RWPE2 (cell line): ENCODE data around the gene NPC2.

ENCODE experiments used
- ATAC-seq: fragments of 200-7000 bp; cut with Tn5 transposase; 3 replicates; pipeline ENCODE4 v1.9.1; 2021; ENCODE audit warnings: low read depth
- DNase-seq: peaks from one replicate; pipeline ENCODE4 v3.0.0-alpha.2; 2020; ENCODE audit warnings: low spot score
- H3K27ac ChIP-seq: fragments of 450-650 bp; 2 replicates; pipeline ENCODE4 v1.5.1; 2017; ENCODE audit warnings: mild to moderate bottlenecking; ENCODE audit not compliant: poor library complexity, severe bottlenecking
- H3K27me3 ChIP-seq: fragments of 250-450 bp; sonication (Bioruptor Pico); 2 replicates; pipeline ENCODE4 v1.5.1; 2021; ENCODE audit warnings: mild to moderate bottlenecking, moderate library complexity; ENCODE audit not compliant: insufficient read depth, poor library complexity, severe bottlenecking
- H3K36me3 ChIP-seq: fragments of 250-450 bp; sonication (Bioruptor Pico); 2 replicates; pipeline ENCODE4 v1.5.1; 2020; ENCODE audit warnings: low read depth, mild to moderate bottlenecking, moderate library complexity
- H3K4me1 ChIP-seq: fragments of 250-450 bp; sonication (Bioruptor Pico); 2 replicates; pipeline ENCODE4 v1.5.1; 2021; ENCODE audit warnings: mild to moderate bottlenecking, moderate library complexity; ENCODE audit not compliant: insufficient read depth, poor library complexity, severe bottlenecking
- H3K4me3 ChIP-seq: fragments of 250-450 bp; sonication (Bioruptor Pico); 2 replicates; pipeline ENCODE4 v1.5.1; 2021; ENCODE audit warnings: mild to moderate bottlenecking, moderate library complexity; ENCODE audit not compliant: severe bottlenecking
- H3K9me3 ChIP-seq: fragments of 250-450 bp; sonication (Bioruptor Pico); 2 replicates; pipeline ENCODE4 v1.5.1; 2021; ENCODE audit warnings: mild to moderate bottlenecking, moderate library complexity; ENCODE audit not compliant: severe bottlenecking
- CTCF ChIP-seq: fragments of 450-650 bp; IDR thresholded peaks from one replicate; pipeline ENCODE4 v1.5.1; 2017; ENCODE audit warnings: mild to moderate bottlenecking, moderate library complexity; ENCODE audit not compliant: poor library complexity, severe bottlenecking

Gene NPC2

GRCh38 chr14:74521756-74522155 lies 28.7 kb upstream of the NPC2 start:
- TF ChIP-seq CTCF, result no peak
- Histone ChIP-seq H3K4me1 (no peaks in the 10 kb centered on the region), H3K4me3 (no peak overlapping the region), H3K36me3 (peaks cover 83% of the 10 kb centered on the region), H3K27me3 (no peaks in the 10 kb centered on the region), H3K9me3 (no peaks in the 10 kb centered on the region), H3K27ac (no peak overlapping the region)
- DNase-seq (no peak), ATAC-seq (no peak)

DNA sequence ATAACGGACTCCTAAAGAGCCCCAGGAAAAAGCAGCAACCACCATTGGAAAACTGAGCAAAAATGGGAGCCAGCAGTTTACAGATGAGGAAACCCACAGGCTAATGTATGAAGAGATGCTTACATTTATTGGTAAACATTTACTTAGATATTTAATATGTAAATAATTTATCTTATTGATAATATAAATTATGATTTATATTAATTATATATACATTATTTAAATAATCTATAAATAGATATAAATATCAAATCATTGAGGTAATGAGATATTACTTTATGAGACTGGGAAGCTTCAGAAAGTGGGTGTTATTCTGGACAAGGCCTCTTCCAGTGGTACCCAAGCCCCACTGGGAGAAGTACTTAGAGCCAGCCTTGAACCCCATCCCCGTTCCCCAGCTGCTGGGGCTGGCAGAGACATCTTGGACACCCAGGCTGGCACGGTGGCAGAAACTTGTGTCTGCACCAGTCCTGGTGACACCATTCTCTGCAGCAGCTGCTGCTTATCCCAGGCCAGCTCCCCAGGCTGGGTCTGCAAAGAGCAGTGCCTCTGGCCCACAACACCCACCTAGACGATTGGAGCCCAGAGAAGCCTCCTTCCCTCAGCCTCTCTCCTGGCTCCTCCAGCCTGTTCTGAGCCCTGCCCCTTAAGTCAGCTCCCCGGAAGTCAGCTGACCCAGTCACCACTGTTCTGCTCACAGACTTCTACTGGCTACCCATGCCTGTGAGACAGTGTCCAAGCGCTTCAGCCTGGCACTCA lies 26.4 kb upstream of the NPC2 start:
- Histone ChIP-seq H3K9me3 (no peaks in the 10 kb centered on the region), H3K27ac (no peak overlapping the region), H3K4me1 (no peaks in the 10 kb centered on the region), H3K27me3 (no peaks in the 10 kb centered on the region), H3K4me3 (no peak overlapping the region), H3K36me3 (peaks cover 88% of the 10 kb centered on the region)
- TF ChIP-seq CTCF, result no peak
- DNase-seq (no peak), ATAC-seq (no peak; the same call in 2 of the 3 replicates)

DNA sequence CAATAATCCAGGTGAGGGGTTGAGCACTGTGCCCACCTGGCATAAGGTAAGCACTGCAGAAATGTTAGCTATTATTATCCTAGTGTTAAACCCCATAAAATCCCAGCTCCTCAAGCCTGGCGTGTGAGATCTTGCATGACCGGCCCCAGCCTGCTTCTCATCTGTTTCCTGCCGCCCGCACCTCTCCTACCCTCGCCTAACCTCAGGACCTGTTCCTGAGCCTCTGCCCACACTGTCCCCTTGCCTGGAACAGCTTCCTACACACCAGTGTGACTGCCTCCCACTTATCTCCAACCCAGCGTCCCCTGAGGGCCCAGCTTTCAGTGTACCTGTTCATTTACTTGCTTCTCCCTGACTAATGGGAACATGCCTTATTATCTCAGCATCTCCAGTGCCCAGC lies 25.1 kb upstream of the NPC2 start:
- ATAC-seq (no peak), DNase-seq (no peak)
- Histone ChIP-seq H3K4me3 (no peak overlapping the region), H3K27ac (no peak overlapping the region), H3K4me1 (no peaks in the 10 kb centered on the region), H3K9me3 (no peaks in the 10 kb centered on the region), H3K27me3 (no peaks in the 10 kb centered on the region), H3K36me3 (peaks cover 94% of the 10 kb centered on the region)
- no peak for TF ChIP-seq CTCF

DNA sequence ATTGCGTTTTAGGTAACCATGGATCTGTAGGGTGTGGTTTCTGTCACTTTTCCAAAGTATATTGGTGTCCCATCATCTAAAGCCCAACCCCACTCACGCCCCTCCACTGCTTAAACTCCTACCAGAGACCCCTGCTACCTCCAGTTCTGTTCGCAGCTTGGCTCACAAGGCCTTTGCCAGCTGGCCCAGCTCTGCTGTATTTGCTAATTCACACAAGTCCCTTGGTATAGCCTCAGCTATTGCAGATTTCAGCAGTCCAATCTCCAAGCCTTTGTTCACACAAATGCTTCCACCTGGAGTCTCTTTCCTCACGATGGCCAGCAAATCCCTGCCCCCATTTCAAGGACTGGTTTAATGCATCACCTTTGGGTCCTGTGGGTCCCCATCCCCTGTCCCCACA lies 24.6 kb upstream of the NPC2 start:
- no peak for TF ChIP-seq CTCF
- Histone ChIP-seq H3K9me3 (no peaks in the 10 kb centered on the region), H3K27me3 (no peaks in the 10 kb centered on the region), H3K27ac (no peak overlapping the region), H3K4me1 (no peaks in the 10 kb centered on the region), H3K36me3 (peaks cover 93% of the 10 kb centered on the region), H3K4me3 (no peak overlapping the region)
- no peak for DNase-seq
- ATAC-seq, result no peak

- Histone ChIP-seq H3K4me1 (no peaks in the 10 kb centered on the region), H3K27ac (no peak overlapping the region), H3K9me3 (no peaks in the 10 kb centered on the region), H3K36me3 (peaks cover 93% of the 10 kb centered on the region), H3K4me3 (no peak overlapping the region), H3K27me3 (no peaks in the 10 kb centered on the region)
- ATAC-seq (peak; percentile 42; the same call in 2 of the 3 replicates), DNase-seq (no peak)
- no peak for TF ChIP-seq CTCF
Measured at GRCh38 chr14:74516451-74517160, 23.5 kb upstream of the NPC2 start.
